Left kidney (tissue), 2 donors: ENCODE measurements around the gene TRAFD1. TPM values are rescaled to one million over a fixed set of nuclear protein-coding genes. Genes with fewer than 3 reads are reported as not detected.

Experiments used
- DNase-seq: peaks from one replicate; pipeline ENCODE4 v3.0.0-alpha.2; 2013
- polyA plus RNA-seq: library from polyadenylated mRNA; unstranded; fragments of 120-200 nt; gene quantifications from one replicate; pipeline ENCODE4 v1.2.1, GENCODE V29; 2013; ENCODE audit not compliant: insufficient read length

The TRAFD1 gene
- polyA plus RNA-seq, 1 donor: 41.0 TPM

DNA sequence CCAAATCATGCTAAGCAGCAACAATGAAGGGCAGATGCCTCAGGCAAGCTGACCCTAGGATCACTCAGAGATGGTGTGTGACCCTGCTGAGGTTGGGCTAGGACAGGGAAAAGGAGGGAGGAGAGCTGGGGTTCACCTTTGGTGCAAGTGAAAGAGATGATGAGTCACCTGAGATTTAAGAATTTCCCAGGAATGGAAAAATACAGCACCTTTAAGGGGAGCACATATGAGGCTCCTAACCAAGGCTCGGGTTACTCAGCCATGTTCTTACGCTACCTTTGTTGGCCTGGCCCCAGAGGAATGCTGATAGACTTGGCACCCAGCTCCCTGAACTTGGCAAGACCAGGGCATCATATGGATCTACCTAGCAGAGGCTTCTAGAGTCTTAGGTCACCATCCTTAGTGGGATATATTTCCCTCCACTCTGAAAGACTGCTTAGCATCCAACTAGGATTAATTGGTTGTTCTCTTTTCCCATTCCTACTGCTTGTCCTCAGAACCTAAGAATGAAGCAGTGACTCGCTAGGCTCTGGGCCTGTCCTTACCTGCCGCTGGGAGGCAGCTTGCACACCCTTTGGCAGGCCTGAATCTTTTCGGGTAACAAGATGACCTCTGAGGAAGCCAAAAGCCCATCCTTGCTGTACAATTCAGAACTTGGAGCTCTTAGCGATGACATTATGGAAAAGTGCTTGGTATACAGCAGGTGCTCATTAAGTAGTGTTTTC lies 12.8 kb upstream of the TRAFD1 start:
- no peak for DNase-seq

DNA sequence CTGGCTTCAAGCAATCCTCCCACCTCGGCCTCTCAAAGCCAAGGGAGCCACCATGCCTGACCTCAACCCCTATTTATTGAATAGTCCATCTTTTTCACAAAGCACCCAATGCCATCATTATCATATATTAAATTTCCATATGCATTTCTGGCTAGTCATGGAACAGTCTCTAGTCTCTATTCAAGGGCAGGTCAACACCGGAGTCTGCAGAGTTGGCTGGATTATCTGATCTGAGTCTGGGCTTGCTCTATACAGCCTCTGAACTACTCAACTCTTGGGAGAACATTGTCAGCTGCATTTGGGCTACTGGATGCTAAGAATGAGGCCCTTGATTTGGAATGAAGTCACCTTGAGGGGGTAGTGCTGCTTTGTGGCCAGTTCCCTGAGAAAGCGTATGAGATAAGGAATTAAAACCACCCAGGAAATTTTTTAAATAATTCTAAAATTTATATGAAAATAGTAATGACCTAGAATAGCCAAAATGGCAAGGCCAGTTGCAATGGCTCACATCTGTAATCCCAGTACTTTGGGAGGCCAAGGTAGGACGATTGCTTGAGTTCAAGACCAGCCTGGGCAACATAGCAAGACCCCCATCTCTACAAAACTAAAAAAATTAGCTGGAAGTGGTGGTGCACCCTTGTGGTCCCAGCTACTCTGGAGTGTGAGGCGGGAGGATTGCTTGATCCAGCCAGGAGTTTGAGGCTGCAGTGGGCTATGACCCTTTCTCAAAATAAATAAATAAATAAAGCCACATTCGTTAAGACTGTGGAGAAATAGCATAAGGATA lies 9.9 kb upstream of the TRAFD1 start:
- no peak for DNase-seq

DNA sequence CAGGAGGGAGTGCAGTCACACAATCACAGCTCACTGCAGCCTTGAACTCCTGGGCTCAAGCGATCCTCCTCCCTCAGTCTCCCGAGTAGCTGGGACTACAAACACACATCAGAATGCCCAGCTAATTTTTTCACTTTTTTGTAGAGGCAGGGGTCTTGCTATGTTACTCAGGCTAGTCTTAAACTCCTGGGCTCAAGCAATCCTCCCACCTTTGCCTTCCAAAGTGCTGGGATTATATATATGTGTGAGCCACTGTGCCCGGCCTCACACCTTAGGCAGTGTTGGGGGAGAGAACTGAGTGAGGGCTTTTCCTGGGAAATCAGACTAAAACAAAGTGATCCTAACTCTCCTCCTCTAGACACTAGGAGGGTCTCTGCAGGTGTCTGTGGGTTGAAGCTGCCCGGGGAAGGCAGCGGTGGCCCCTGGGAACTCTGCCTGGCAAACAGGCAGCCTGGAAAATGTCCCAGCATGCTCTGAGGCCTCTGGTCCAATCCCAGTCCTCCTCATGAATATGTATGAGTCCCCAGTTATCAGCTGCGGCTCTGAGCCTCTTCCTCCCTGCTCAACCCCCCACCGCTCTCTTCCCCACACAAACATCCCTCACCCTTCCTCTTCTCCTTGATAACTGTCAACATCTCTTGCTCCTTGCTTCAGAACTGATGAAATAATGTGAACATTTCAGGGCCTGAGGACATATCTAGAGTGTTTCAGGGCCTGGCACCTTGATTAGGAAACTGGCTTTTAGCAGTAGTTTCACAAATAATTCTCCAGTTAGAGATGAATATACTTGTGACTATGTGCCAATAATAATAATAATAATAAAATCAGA lies 8.9 kb upstream of the TRAFD1 start:
- no peak for DNase-seq

DNA sequence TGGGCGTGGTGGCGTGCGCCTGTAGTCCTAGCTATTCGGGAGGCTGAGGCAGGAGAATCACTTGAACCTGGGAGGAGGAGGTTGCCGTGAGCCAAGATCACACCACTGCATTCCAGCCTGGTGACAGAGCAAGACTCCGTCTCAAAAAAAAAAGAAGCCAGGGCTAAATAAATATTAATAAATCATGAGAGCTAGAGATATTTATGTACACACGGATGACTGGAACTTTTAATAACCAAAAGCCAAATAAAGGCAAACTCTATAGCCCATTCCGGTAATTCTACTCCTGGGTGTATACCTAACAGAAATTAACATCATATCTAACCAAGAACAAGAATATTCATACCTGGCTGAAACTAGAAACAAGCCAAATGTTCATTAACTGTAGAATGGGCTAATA lies 7.7 kb upstream of the TRAFD1 start:
- no peak for DNase-seq

DNA sequence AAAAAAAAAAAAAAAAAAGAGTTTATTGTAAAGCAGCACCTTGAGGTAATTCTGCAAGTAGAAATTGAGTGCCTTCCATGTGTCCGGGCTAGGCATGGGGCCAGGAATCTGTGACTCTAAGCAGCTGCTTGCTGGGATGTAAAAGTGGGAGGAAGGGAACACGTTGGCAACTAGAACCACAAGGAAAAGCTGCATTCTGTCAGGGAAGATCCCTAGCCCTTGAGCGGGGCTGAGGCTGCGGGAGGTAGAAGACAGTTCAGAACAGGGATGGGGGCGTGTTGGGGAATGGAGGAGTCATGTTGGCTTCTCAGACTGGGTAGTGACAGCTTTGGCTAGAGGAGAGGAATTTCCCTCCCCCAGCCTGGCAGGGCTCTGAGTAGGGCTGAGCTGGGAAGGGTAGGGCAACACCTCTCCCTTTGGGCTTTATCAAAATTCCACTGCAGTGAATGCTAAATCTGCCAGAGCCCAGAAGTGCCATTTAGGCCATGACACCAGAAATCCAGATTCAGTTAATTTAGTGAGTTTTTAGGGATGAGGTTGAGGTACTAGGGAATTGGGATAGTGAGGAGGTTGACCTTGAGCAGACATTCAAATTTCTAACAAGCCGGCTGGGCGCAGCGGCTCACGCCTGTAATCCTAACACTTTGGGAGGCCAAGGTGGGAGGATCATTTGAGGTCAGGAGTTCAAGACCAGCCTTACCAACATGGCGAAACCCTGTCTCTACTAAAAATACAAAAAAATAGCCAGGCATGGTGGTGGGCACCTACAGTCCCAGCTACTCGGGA lies 3.4 kb upstream of the TRAFD1 start:
- DNase-seq: no peak

DNA sequence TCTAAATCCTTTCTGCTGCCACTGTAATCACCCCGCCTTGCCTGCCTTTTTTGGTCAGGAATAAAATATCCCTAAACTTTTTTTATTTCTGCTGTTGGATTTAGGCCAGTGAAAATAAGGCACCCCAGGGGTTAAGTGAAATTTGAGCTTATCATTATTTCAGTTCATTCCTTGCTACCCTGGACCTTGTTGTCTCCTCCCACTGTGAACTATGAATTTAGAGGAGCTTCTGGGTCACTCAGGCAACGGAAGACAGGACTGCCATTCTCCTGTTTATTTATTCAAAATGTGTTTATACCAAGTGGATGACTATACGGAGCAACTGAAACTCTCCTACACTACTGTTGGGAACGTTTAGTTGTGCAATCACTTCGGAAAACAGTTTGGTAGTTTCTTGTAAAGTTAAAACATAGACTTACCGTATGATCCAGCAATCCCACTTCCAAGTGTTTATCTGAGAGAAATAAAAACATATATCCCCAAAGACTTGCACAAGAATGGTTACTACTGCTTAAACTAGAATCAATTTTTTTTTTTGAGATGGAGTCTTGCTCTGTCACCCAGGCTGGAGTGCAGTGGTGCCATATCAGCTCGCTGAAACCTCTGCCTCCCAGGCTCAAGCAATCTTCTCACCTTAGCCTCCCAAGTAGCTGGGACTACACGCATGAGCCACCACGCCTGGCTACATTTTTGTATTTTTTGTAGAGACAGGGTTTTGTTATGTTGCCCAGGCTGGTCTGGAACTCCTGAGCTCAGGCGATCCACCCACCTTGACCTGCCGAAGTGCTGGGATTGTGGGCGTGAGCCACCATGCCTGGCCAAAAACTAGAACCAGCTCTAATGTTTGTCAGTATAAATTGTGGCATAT lies 2.3 kb upstream of the TRAFD1 start:
- no peak for DNase-seq

DNA sequence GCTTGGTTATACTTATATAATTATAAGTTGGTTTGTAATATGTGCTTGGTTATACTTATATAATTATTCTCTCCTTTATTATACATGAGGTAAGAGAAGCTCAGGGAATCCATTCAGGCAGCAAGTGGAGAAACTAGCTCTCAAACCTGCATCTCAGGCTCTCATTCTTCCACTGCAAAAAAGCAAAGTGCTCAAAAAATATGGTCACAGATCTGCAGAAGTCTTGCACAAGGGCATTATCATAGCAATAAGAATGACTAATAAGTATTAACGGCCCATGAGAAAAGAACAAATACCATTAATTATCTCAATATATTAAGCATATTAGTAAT lies 476 bp upstream of the TRAFD1 start:
- no peak for DNase-seq

DNA sequence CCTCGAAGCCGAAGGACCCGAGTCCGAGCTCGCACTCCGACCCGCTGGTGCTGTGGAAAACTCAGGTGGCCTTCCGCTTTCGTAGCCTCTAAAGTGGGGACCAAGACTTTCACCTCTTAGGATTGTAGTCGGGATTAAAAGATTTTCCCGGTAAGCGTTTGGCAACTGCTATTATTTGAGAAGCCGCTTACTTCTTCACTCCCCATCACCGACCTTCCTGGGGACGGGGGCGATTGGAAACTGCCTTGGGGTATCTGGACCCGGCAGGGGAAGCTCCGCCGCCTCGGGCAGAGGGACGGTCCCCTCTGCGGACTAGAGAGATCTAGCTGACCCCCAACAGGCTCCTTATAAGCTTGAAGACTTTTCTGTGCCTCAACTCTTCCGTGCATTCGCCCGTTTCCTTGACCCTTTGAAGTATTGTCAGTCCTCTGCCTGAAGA lies 659 bp downstream of the TRAFD1 start:
- no peak for DNase-seq

DNA sequence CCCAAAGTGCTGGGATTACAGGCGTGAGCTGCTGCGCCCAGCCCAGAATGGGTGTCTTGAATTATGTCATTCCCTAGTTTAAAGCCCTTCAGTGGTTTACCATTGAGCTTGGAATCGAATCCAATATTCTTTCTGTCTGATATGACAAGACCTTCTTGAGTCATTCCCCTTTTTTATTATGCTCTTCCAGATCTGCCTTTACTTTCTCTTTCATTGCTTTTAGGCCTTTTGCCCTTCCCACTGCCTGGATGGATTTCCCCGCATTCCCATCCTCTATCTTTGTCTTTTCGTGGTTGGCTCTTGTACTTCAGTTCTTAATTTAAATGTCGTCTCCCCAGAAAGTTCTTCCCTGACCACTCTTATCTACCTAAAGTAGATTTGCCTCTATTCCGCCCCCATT lies 1.6 kb downstream of the TRAFD1 start:
- no peak for DNase-seq

DNA sequence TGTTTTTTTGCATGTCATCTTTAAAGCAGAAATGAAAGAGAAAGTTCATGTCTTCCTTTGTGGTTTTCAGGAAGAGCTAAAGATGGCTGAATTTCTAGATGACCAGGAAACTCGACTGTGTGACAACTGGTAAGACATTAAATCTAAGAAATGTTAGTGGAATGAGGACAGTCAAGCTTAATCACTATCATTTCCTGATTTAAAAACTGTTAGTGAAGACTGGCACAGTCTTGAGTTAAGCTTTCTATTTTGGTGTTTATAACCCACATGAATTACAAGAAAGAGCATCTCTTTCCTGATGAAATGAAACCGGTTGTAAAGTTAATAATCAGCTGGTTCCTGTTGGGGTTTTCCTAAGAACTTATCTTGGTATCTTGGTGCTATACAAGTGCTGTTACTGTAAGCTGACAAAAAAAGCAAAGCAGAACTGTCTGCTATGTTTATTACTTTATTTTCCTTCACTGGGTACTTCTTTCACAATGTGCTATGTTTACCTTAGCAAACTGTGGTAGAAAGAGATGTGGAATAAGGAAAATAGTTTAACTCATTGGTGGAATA lies 5.2 kb downstream of the TRAFD1 start:
- no peak for DNase-seq

DNA sequence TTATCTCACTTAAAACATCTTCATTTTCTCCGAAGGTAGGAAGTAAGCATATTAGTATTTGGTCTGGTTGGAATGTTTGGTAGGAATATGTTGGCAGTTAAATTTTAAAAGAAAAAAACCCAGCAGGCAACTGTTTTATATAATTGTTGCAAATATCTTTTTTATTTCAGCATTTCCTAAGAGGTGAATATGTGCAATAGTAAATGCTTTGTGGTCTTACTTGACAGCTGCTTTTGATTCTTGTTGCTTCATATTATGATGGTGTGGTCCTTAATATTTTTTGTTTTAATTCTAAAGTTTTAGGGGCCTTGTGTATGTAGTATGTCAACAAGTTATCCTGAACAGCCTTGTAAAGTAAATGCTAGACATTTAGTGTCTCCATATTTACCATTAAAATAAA lies 6.3 kb downstream of the TRAFD1 start:
- DNase-seq: no peak

DNA sequence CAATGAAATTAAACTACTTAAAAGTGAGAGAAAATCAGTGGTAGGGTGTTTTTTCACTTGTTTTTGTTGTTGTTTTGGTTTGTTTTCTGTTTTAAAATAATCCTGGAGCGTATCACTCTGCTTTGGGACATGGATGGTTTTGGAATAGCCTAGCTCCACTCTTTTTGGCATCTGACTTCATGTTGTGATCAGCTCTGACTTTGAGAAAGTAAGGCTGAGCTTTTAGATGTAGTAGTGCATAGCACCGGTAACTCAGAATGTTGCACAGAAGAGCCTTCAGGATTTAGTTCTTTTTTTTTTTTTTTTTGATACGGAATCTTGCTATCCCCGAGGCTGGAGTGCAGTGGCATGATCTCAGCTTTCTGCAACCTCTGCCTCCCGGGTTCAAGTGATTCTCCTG lies 8.1 kb downstream of the TRAFD1 start:
- DNase-seq: no peak

DNA sequence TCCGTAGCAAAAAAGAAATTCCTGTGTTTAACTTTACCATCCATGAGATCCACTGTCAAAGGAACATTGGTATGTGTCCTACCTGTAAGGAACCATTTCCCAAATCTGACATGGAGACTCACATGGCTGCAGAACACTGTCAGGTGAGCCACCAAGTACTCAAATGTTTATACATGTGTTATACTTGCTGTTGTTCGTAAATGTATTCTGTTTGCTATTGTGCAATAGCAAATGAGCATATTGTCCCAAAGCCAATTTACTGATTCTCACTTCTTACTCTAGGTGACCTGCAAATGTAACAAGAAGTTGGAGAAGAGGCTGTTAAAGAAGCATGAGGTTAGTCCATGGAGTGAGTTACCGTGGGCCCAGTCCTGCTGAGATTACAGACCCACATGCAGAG lies 9.4 kb downstream of the TRAFD1 start:
- DNase-seq: no peak

DNA sequence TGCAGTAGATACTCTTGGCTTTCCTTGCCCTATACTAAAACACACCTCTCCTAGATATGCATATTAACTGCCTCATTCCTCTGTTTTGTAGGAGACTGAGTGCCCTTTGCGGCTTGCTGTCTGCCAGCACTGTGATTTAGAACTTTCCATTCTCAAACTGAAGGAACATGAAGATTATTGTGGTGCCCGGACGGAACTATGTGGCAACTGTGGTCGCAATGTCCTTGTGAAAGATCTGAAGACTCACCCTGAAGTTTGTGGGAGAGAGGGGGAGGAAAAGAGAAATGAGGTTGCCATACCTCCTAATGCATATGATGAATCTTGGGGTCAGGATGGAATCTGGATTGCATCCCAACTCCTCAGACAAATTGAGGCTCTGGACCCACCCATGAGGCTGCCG lies 15.4 kb downstream of the TRAFD1 start:
- no peak for DNase-seq

DNA sequence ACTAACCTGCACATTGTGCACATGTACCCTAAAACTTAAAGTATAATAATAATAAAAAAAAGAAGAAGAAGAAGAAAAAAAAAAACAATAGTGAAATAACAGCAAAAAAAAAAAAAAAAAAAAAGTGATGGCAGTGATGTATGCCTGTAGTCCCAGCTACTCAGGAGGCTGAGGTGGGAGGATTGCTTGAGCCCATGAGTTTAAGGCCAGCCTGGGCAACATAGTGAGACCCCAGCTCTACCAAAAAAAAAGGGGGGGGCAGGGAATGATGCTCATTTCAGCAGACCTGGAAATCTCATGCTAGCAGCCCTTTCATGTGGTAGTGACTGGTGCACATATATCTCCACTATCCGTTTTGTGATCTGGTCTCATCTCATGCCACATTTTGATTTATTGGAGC lies 20.8 kb downstream of the TRAFD1 start:
- DNase-seq: no peak

DNA sequence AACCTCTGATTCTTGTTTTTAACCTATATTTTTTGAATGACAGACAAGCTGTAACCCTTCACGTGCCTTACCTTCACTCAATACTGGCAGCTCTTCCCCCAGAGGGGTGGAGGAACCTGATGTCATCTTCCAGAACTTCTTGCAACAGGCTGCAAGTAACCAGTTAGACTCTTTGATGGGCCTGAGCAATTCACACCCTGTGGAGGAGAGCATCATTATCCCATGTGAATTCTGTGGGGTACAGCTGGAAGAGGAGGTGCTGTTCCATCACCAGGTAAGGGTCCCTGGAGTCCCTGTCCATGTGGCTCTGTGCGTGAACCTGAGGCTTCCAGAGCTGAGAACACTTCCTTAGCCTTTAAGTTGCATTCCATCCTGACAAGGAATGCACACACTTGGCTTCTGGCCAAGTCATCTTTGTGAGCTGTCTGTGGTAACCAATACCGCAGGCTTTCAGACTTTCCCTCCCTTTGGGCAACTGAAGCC lies 22.7 kb downstream of the TRAFD1 start:
- DNase-seq: no peak

DNA sequence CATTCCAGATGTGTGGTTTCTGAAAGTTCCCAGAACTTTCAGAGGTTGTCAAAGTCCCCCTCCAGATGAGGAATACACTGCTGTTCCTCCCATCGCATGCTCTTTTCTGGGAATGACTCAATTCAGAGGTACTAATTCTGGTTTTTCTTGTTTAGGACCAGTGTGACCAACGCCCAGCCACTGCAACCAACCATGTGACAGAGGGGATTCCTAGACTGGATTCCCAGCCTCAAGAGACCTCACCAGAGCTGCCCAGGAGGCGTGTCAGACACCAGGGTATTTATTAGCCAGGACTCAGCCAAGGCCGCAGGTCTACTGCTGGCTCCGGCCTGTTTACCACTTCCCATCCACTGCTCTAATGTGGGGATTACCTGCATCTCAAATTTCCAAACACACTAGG lies 24.2 kb downstream of the TRAFD1 start:
- DNase-seq: no peak

DNA sequence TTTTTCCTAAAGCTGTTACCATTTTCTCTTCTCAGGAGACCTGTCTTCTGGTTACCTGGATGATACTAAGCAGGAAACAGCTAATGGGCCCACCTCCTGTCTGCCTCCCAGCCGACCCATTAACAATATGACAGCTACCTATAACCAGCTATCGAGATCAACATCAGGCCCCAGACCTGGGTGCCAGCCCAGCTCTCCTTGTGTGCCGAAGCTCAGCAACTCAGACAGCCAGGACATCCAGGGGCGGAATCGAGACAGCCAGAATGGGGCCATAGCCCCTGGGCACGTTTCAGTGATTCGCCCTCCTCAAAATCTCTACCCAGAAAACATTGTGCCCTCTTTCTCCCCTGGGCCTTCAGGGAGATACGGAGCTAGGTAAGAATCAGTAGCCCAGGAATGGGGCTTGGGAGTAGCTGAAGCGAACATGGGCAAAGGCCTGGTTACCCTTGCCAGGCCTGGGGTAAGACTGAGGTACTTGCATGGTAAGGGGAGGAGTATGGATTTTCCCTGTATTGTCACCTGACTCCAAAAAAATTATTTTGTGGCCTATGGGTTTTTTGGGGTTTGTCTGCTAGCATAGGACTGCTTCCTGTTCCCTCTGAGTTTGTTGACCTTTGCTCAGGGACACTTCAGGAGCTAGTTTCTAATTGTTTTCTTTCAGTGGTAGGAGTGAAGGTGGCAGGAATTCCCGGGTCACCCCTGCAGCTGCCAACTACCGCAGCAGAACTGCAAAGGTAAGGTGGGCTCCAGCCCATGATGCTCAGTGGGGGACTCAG lies 26.6 kb downstream of the TRAFD1 start:
- no peak for DNase-seq

DNA sequence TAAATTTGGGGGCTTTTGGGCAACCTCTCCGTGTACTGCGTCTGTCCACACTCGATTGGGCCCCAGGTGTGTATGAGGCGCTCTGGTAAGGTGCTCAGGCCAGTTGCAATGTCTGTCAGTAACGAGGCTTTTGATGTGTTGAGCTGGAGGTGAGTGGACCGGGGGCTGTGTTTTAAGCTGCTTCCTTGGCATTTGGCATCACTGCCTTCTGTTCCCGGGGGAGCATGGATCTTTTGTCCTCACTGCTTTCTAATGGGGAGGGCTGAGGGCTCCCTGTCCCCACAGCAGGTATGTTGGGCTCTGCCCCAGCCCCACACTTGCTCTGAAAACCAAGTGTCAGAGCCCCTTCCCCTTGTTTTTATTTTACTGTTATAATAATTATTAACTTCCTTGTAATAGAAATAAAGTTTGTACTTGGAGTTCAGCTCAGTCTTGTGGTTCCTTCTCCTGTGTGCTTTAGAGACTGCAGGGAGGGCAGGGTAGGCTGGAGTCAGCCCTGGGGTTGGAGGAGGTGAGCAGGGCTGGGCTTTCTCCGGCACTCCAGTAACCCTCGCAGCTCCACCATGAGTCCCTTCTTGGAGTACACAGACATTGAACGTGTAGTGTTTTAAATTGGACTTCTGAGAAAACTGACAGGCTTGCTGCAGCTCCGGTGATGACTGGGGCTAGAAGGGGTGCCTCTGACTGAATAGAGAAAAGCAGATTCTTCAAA lies 28.0 kb downstream of the TRAFD1 start:
- DNase-seq: no peak
